Cardiac fibroblast (primary cell): ENCODE measurements around the gene SDK1.

Experiments used
- DNase-seq, 2 donors: peaks; one replicate each; pipeline versions ENCODE4 v3.0.0 to v3.0.0-alpha.2; 2010; ENCODE audit warnings: low read depth in 2 of 2
- H3K4me3 ChIP-seq, 2 donors: replicated peaks in 1 of 2; 1 replicate in 1 of 2; 2 replicates in 1 of 2; pipeline ENCODE4 v1.5.1; 2011; ENCODE audit warnings: low read depth in 2 of 2, low read length in 2 of 2, mild to moderate bottlenecking in 2 of 2, moderate library complexity in 1 of 2
- CTCF ChIP-seq: IDR thresholded peaks from one replicate; pipeline ENCODE4 v1.5.1; 2011; ENCODE audit warnings: low read depth, mild to moderate bottlenecking, low read length, inconsistent platforms

Gene SDK1

GRCh38 chr7:4144811-4145510 lies 843.9 kb downstream of the SDK1 start:
- TF ChIP-seq CTCF = no peak
- no peak overlapping the region for H3K4me3 ChIP-seq
- DNase-seq = peak; percentile 3 to 22

DNA sequence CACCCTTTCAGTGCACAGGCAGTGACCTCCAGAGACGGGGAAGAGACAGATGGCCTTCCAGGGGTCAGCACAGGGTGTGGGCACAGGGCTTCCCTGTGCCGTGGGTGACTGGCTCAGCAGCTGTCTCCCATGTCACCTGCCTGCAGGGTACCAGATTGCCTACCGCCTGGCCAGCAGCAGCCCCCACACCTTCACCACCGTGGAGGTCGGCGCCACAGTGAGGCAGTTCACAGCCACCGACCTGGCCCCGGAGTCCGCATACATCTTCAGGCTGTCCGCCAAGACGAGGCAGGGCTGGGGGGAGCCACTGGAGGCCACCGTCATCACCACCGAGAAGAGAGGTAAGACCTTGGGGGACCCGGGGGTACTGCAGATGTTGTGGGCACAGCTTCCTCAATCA lies 844.5 kb downstream of the SDK1 start:
- no peak for DNase-seq
- no peak overlapping the region for H3K4me3 ChIP-seq
- TF ChIP-seq CTCF = no peak

GRCh38 chr7:4147926-4148620 lies 847.0 kb downstream of the SDK1 start:
- TF ChIP-seq CTCF = no peak
- H3K4me3 ChIP-seq = no peak overlapping the region
- no peak for DNase-seq

DNA sequence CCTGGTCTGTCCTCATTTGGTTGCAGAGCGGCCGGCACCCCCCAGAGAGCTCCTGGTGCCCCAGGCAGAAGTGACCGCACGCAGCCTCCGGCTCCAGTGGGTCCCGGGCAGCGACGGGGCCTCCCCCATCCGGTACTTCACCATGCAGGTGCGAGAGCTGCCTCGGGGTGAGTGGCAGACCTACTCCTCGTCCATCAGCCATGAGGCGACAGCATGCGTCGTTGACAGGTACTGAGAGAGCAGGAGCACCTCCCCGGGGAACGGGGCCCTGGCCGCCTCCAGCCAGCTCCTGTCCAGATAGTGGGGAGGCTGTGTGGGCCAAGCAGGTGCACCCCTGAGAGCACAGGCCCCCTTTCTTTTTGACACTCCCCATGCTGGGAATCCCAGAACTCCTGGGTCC lies 848.2 kb downstream of the SDK1 start:
- no peak overlapping the region for H3K4me3 ChIP-seq
- DNase-seq = no peak
- no peak for TF ChIP-seq CTCF

- TF ChIP-seq CTCF = no peak
- H3K4me3 ChIP-seq = no peak overlapping the region
- DNase-seq = no peak
Measured at GRCh38 chr7:4149645-4150044, 848.6 kb downstream of the SDK1 start.

- no peak overlapping the region for H3K4me3 ChIP-seq
- DNase-seq = no peak
- TF ChIP-seq CTCF = no peak
Measured at GRCh38 chr7:4150731-4151130, 849.7 kb downstream of the SDK1 start.
